GM23248 (cell line): ENCODE measurements around the gene DYNC1H1.
"Not testable (repeated sequence)": the region's sequence is repeated elsewhere in the genome, so short reads cannot be mapped to it uniquely, and the experiment has no call there.

ENCODE experiments used
- EZH2 ChIP-seq: fragments of 200-600 bp; sonication (generic); IDR thresholded peaks from 2 replicates; pipeline ENCODE4 v1.6.1; 2018; ENCODE audit warnings: antibody characterized with exemption, mild to moderate bottlenecking; ENCODE audit not compliant: insufficient read depth, poor library complexity, severe bottlenecking
- EZH2phosphoT487 ChIP-seq: fragments of 200-600 bp; sonication (generic); IDR thresholded peaks from 2 replicates; pipeline ENCODE4 v1.6.1; 2018; ENCODE audit warnings: antibody characterized with exemption, moderate library complexity, mild to moderate bottlenecking, low read depth; ENCODE audit not compliant: insufficient read depth

- TF ChIP-seq EZH2, EZH2phosphoT487: not testable (repeated sequence)
These were observed 114.0 kb downstream of the DYNC1H1 start for GRCh38 chr14:102078361-102078791.
